Measurements from ENCODE around the gene FOXD4L1. TPM values are rescaled to one million over a fixed set of nuclear protein-coding genes. Genes with fewer than 3 reads are reported as not detected.
"Not testable (repeated sequence)": the region's sequence is repeated elsewhere in the genome, so short reads cannot be mapped to it uniquely, and the experiment has no call there.

The FOXD4L1 gene
- polyA plus RNA-seq, 3 donors = 0.07 to 0.11 TPM; not detected in 1

GRCh38 chr2:113517025-113517424 is 18.6 kb downstream of the FOXD4L1 start:
- not testable (repeated sequence) for H3K27ac ChIP-seq (ENCODE audit: low read depth, low read length)
- no CpG with 5 or more reads among the region's 2 CpGs for WGBS, 3 donors

- not testable (repeated sequence) for H3K27ac ChIP-seq (ENCODE audit: low read depth, low read length)
- 59 to 81% (median 60%) methylated on average over 6 of the region's 6 CpGs for WGBS, 3 donors
Measured at GRCh38 chr2:113520837-113521236, 22.4 kb downstream of the FOXD4L1 start.

GRCh38 chr2:113521492-113521891 is 23.0 kb downstream of the FOXD4L1 start:
- 43 to 73% (median 45%) methylated on average over 5 of the region's 5 CpGs for WGBS, 3 donors
- H3K27ac ChIP-seq (ENCODE audit: low read depth, low read length) = not testable (repeated sequence)

GRCh38 chr2:113524986-113525385 is 26.5 kb downstream of the FOXD4L1 start:
- not testable (repeated sequence) for H3K27ac ChIP-seq (ENCODE audit: low read depth, low read length)
- WGBS, 3 donors = 44 to 92% (median 53%) methylated on average over 1 of the region's 1 CpG

- WGBS, 3 donors = 7 to 26% (median 24%) methylated on average over 4 to 6 of the region's 12 CpGs
- not testable (repeated sequence) for H3K27ac ChIP-seq (ENCODE audit: low read depth, low read length)
Measured at GRCh38 chr2:113527350-113528045, 29.0 kb downstream of the FOXD4L1 start.

GRCh38 chr2:113528126-113528525 is 29.7 kb downstream of the FOXD4L1 start:
- not testable (repeated sequence) for H3K27ac ChIP-seq (ENCODE audit: low read depth, low read length)
- WGBS, 3 donors = 57 to 60% (median 59%) methylated on average over 3 to 4 of the region's 5 CpGs

- WGBS, 3 donors = 49 to 62% (median 62%) methylated on average over 3 of the region's 3 CpGs
- not testable (repeated sequence) for H3K27ac ChIP-seq (ENCODE audit: low read depth, low read length)
Measured at GRCh38 chr2:113528904-113529303, 30.4 kb downstream of the FOXD4L1 start.

GRCh38 chr2:113532991-113533390 is 34.5 kb downstream of the FOXD4L1 start:
- H3K27ac ChIP-seq (ENCODE audit: low read depth, low read length) = not testable (repeated sequence)
- WGBS, 3 donors = 89 to 100% methylated on average over 1 of the region's 4 CpGs; no CpG with 5 or more reads in 1 of the 3 donors

GRCh38 chr2:113536573-113536972 is 38.1 kb downstream of the FOXD4L1 start:
- H3K27ac ChIP-seq (ENCODE audit: low read depth, low read length) = not testable (repeated sequence)
- 67 to 80% (median 80%) methylated on average over 6 of the region's 6 CpGs for WGBS, 3 donors

- not testable (repeated sequence) for H3K27ac ChIP-seq (ENCODE audit: low read depth, low read length)
- 14 to 32% (median 17%) methylated on average over 2 to 4 of the region's 5 CpGs for WGBS, 3 donors
Measured at GRCh38 chr2:113540834-113541203, 42.4 kb downstream of the FOXD4L1 start.

GRCh38 chr2:113541204-113541975 is 42.9 kb downstream of the FOXD4L1 start:
- WGBS, 3 donors = 0 to 1% (median 0%) methylated on average over 49 to 71 of the region's 71 CpGs
- not testable (repeated sequence) for H3K27ac ChIP-seq (ENCODE audit: low read depth, low read length)

GRCh38 chr2:113541976-113542485 is 43.6 kb downstream of the FOXD4L1 start:
- WGBS, 3 donors = 1 to 2% (median 1%) methylated on average over 21 to 52 of the region's 64 CpGs
- not testable (repeated sequence) for H3K27ac ChIP-seq (ENCODE audit: low read depth, low read length)

GRCh38 chr2:113542529-113542928 is 44.1 kb downstream of the FOXD4L1 start:
- not testable (repeated sequence) for H3K27ac ChIP-seq (ENCODE audit: low read depth, low read length)
- WGBS, 3 donors = 13 to 33% (median 17%) methylated on average over 2 to 6 of the region's 9 CpGs

Other genes starting within 250 kb of the FOXD4L1 start
- gene PAX8, start 219.7 kb upstream of the FOXD4L1 start, polyA plus RNA-seq = 10 to 100 TPM in 1 of 3 donors, under 1 TPM in 2; 0.07 to 19.0 (median 0.22) TPM
- gene ZNG1B, start 61.0 kb upstream of the FOXD4L1 start, polyA plus RNA-seq = 10 to 100 TPM; 14.8 to 25.9 (median 19.0) TPM
- gene RABL2A, start 128.6 kb downstream of the FOXD4L1 start, polyA plus RNA-seq = 10 to 100 TPM in 1 of 3 donors, 1 to 10 TPM in 2; 3.8 to 10.6 (median 7.4) TPM

All from adipose tissue (tissue), 3 donors.